Astrocyte of the spinal cord (primary cell): ENCODE data around the gene DDAH1.

ENCODE experiments used
- DNase-seq: peaks from one replicate; pipeline ENCODE4 v3.0.0; 2011; ENCODE audit warnings: low read depth, low spot score
- H3K4me3 ChIP-seq: 2 replicates; pipeline ENCODE4 v1.5.1; 2011; ENCODE audit warnings: low read depth, mild to moderate bottlenecking, low read length, moderate library complexity
- CTCF ChIP-seq: IDR thresholded peaks from 2 replicates; pipeline ENCODE4 v1.5.1; 2012; ENCODE audit warnings: low read depth, mild to moderate bottlenecking, low read length, inconsistent platforms
- in situ Hi-C: cut with HindIII; loops from 2 replicates; pipeline ENCODE4 v1.10.0; 2017; ENCODE audit warnings: low sequenced_read_pairs

DDAH1 gene

DNA sequence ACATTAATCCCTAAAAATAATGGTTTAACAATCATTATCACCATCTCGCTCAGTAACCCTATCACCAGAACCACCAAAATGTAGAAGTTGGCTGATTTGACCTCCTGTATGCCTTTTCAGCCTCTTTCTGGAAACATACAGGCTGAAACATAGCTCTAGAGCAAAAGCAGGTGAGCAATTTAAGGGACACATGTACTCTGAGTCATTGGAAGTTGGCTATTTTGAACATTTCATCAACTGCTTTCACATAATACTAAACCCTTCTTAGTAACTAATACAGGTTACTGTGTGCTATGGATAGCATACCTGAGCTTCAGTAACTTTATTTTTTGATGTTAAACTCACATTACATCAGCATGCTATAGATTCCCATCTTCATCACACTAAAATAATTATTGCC, 19.8 kb upstream of the DDAH1 start:
- H3K4me3 ChIP-seq = no peak overlapping the region
- TF ChIP-seq CTCF = no peak
- in situ Hi-C loops = no loop called here
- DNase-seq = no peak

DNA sequence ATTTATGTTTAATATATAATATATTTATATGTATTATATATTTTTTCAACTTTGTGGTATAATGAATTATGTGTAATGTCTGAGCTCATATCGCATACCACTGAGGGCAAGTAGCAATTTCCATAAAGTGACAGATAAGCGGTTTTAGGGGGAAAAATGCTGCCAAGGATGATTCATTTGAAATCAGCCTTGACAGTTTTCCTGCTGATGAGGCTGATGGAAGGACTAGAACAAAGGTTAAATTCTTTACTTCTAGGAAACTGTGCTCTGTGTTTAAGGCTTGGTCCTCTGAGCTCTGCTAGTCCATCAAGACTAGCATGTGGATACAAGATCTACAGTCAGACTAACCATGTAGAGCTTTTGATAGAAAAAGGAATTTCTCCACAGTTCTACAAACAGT, 19.3 kb upstream of the DDAH1 start:
- no peak overlapping the region for H3K4me3 ChIP-seq
- in situ Hi-C loops = no loop called here
- no peak for DNase-seq
- no peak for TF ChIP-seq CTCF

- H3K4me3 ChIP-seq = no peak overlapping the region
- in situ Hi-C loops = no loop called here
- DNase-seq = no peak
- no peak for TF ChIP-seq CTCF
These were observed 16.7 kb upstream of the DDAH1 start for GRCh38 chr1:85481688-85482087.

DNA sequence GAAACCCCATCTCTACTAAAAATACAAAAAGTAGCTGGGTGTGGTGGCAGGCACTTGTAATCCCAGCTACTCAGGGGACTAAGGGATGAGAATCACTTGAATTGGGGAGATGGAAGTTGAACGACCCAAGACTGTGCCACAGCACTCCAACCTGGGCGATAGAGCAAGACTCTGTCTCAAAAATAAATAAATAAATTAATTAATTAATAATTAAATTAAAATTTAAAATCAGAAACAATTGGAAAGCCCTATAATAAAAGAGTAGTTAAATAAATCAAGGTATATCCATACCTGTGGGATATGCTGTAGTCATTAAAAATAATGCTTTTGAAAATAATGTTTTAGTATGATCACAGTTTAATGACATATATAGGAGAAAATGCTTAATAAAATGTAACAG, 15.6 kb upstream of the DDAH1 start:
- DNase-seq = no peak
- in situ Hi-C loops = no loop called here

GRCh38 chr1:85479491-85479890, 14.5 kb upstream of the DDAH1 start:
- no peak for TF ChIP-seq CTCF
- H3K4me3 ChIP-seq = no peak overlapping the region
- in situ Hi-C loops = no loop called here
- no peak for DNase-seq

More for the DNA sequence above, 15.6 kb upstream of the DDAH1 start:
- no peak for TF ChIP-seq CTCF
- H3K4me3 ChIP-seq = no peak overlapping the region

DNA sequence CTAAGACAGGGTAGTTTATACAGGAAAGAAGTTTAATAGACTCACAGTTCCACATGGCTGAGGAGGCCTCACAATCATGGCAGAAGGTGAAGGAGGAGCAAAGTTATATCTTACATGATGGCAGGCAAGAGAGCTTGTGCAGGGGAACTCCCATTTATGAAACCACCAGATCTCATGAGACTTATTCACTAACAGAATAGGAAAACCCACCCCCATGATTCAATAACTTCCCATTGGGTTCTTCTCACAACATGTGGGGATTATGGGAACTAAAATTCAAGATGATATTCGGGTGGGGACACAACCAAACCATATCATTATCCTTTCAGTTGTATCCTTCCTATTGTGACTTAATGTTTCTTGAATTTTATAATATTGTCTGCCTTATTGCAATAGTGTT, 13.4 kb upstream of the DDAH1 start:
- DNase-seq = no peak
- H3K4me3 ChIP-seq = no peak overlapping the region
- no peak for TF ChIP-seq CTCF
- in situ Hi-C loops = no loop called here

GRCh38 chr1:85475055-85475454, 10.1 kb upstream of the DDAH1 start:
- no peak overlapping the region for H3K4me3 ChIP-seq
- DNase-seq = no peak
- TF ChIP-seq CTCF = no peak
- in situ Hi-C loops = no loop called here
